Hematopoietic multipotent progenitor cell treated with erythropoietin and hydrocortisone succinate and interleukin-3 and kit ligand, for 6 days (in vitro differentiated cells): ENCODE results near the gene ARID1B.

ENCODE experiments used
- DNase-seq: peaks from one replicate; pipeline ENCODE4 v3.0.0-alpha.2; 2015

The ARID1B gene

DNA sequence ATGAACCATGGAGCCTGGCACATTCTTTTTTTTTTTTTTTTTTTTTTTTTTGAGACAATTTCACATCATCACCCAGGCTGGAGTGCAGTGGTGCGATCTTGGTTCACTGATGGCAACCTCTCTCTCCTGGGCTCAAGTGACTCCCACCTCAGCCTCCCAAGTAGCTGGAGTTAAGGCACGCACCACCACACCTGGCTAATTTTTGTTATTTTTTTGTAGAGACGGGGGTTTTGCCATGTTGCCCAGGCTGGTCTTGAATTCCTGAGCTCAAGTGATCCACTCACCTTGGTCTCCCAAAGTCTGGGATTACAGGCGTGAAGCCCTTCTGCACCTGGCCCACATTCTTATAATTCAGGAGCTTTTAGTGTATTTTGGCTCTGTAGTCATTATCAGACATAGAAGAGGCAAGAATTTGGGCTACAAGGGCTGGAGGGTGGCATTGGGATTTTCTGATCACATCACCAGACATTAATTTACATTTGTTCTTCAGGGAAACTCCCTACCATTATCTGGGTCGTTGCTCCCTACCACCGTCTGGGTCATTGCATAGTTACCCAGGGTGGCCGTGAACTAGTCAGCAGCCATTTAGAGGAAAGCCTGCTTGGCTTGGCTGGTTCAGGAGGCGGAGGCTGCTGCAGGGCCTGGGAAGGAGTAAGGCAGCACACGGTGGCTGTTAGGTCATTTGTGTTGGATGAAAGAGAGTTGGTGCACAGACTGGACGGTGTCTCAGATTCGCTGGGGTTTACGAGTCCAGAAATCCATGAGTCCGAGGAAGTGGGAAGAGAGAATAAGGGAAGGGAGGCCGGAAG lies 17.6 kb downstream of the ARID1B start:
- DNase-seq: no peak

DNA sequence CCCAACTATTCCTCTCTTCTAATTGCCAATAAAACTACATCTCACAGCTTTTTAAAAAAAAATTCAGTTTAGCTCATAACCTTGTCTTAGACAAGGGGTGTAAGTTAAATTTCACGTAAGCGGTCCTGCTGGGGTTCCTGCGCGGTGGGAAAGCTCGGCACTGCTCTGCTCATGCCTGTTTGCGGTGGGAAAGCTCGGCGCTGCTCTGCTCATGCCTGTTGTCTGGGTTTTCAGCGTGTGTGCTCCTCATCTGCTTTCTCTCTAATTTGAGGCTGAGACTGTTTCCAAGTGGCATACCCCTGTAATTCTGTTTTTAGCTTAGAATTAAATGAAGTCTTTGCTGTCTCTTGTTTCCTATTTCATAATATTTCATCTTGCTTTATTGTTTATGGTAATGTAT lies 18.6 kb downstream of the ARID1B start:
- DNase-seq: no peak

DNA sequence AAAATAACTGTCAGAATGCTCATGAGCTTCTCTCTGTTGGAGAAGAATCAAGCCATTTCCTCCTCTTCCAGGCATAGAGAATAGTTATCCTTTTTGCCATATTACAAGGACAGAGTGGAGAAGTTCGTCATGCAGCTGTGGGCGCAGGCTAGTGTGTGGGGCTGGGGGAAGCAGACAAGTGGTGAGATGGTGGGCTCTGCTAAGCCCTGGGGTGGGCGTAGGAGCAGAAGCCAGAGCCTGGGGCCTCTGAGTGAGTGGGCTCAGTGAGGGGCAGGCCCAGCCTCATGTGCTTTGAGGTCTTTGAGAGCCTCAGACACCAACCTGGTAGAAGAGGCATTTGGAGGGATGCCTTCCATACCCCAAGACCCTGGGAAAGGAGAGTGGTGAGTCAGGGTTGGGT lies 19.4 kb downstream of the ARID1B start:
- no peak for DNase-seq

DNA sequence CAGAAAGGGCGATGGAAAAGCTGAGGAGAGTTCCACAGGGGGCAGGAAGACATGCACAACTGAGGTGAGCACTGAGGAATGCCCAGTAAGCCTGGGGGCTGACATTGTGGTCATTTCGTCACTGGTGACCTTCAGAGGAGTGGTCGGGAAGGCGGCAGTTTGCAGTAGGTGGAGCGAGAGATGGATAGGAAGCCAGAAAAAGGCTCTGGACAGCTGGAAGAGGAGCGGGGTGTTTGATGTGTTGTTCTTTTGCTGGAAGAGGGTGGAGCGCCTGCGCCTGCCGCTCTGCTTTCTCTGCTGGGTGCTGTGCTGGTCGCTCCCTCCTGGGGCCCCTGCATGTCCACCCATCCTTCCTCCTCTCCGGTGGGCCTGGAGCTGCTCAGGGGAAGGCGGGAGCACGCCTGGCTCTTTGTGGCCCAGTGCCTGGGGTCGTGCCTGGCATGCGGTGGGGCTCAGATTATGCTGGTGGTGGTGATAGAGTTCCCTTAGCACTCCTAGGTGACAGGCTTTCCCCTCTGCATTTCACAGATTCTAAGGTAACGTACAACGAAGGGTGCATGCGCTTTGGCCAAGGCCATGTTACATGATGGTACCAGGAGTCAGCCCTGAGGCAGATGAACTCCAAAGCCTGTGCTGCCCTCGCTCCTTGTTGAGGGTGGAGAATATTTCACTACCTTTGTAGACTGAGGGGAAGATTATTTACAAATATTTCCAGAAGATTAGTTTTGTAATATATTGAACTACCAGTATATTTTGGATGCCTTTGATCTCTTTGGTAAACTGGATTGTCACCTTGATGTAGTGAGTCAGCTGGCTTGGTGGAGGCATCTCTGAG lies 20.9 kb downstream of the ARID1B start:
- no peak for DNase-seq

DNA sequence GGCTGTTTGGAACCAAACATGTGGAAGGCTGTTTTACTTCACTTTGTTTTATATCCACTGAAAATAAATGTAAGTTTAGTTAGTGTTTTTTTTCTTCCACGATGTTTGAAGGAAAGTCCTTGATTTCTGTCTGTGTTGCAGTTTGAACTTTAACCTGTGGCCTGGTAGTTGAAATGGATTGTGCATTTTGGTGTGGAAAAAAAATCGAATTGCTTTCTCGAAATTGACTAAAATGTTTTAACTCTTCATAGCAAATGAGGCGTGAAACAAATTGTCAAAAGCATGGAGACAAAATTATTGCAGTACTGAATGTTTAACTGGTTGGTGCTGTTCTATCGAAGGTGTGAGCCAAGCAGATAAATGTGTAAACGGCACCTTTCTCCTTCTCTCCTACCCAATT lies 24.5 kb downstream of the ARID1B start:
- no peak for DNase-seq

DNA sequence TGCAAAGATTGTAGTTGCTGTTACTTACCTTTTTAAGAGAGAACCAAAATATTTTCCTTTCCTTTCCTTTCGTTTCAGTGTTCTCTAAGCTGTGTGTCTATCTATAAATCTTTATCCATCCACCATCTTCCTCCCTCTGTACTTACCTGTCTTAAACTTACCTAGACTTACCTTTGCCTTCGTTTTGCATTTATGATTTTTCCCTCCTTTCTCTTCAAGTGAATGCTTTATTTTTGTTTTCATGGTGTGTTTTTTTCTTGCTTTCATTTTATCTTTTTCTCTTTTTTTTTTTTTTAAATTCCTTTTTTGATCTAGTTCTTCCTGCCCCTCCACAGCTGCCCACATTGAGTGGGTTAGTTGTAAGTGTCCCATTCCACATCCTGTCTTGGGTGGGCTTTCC lies 26.2 kb downstream of the ARID1B start:
- no peak for DNase-seq

DNA sequence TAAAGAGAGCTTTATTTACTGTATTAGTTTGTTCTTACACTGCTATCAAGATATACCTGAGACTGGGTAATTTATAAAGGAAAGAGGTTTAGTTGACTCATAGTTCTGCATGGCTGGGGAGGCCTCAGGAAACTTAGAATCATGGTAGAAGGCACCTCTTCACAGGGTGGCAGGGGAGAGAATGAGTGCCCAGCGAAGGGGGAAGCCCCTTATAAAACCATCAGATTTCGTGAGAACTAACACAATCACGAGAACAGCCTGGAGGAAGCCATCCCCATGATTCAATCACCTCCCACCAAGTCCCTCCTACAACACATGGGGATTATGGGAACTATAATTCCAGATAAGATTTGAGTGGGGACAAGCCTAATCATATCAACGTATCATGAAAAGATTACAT lies 27.2 kb downstream of the ARID1B start:
- no peak for DNase-seq

DNA sequence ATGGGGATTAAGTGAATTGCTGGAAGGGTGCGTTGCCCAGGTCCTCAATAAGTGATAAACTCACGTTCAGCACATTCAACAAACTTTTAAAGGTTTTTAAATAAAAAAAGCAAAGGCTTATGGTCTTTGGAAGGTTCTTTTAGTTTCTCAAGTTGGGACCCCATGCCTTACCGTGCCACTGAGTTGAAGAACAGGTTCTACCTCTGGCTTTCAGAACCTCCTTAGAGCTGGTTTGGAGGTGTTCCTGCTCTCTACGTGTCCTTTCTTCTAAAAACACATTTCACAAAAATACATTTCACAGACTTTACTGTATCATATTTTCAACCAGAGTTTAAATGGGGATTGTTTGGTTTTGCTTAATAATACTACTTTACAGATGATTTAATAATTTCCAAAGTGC lies 29.0 kb downstream of the ARID1B start:
- no peak for DNase-seq

DNA sequence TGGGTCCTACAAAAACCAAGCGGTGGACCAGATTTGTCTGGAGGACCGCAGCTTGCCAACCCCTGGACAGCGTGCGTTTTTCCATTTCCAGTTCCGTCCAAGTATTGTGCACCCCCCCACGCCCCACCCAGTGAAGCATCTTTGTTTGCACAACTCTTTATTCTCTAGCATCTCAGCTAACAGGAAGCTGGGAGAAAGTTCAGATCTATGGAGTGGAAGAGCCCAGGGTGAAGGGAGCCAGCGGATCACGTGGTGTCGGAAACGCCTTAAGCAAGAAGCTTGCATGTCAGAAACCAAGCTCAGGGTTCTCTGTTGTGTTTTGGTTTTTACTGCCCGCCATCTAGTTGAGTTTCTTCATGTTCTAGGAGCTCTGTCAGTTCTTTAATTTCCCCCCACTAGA lies 29.9 kb downstream of the ARID1B start:
- no peak for DNase-seq

DNA sequence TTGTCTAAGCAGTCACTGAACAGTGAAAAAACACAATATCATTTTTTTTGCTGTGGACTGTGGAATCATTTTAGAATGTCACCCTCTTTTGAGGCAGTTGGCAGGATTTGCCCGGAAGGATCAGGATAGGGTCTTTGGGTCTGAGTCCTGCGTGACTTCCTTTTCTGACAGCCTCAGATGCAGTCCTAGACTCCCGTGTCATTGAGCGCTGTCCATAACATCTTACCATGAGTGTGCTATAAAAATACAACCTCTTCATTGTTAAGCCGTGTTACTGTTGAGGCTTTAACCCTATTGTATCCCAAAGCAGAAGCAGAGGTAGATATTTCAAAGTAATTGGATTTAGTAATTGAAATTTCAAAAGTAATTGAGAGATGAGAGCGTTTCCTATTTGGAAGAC lies 30.6 kb downstream of the ARID1B start:
- no peak for DNase-seq

DNA sequence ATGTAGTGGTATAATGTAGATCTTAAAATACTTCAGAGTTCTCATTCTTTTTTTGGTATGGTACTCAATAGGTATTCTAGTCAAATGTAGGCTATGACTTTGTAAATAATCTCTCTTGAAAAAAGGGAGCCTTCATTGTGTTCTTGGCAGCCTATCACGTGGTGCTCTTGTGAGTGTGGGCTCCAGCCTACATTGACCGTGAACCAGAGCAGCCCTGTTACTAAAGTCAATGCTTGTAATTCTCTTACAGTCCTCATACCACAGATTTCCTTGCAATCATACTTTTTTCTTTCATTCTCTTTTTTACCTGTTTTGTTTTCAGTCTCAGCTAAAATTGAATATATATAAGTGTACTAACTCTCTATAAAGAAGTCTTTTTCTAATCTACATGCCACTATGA lies 31.1 kb downstream of the ARID1B start:
- DNase-seq: peak; percentile 48

DNA sequence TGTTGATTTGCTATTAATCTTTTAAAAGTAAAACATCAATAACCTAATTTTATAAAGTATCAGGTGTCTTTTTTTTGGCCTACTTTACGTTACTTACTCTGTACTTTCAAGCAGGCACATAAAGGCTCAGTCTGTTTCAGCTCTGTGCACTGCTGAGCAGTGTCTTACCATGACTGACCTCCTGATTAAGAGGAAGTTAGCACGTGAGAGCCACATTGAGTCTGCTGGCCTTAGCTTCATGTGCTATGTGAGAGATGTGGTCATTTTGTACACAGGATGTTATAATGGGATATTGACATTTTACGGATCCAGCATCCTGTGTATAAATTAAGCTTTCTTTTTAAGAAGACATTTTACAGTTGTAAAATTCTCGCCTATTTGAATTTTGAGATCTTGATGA lies 31.9 kb downstream of the ARID1B start:
- peak; percentile 69 for DNase-seq

DNA sequence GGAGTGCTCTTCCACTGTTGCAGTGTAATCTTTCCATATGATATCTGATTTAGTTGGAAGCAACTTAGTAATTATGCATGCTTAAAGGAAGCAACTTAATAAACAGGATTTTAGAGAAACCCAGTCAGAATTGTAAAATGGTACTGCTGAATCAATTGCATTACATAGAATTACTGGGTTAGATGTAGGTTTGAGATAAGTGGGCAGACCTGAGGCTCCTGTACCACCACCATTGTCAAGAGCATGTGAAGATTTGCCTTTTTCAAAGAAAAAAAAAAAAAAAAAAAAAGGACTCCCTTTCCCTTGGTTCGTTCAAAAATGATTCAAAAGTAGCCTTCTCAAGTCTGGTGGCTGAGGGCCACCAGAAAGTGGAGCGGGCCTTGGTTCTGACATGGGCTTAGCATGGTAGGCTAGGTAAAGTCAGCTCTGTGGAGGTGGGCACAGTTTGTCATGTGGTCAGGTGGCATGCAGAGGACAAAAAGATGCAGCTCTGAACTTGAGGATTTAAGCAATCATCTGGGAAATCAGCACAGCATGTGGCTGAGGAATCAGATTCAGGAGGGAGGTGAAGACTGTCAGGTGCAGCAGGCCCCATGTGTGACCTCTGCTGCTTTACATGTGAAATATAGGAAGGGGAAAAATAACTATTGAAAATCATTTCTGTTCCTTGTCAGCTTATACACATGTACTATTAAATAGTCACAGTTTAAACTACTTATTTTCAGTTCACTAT lies 32.4 kb downstream of the ARID1B start:
- no peak for DNase-seq

DNA sequence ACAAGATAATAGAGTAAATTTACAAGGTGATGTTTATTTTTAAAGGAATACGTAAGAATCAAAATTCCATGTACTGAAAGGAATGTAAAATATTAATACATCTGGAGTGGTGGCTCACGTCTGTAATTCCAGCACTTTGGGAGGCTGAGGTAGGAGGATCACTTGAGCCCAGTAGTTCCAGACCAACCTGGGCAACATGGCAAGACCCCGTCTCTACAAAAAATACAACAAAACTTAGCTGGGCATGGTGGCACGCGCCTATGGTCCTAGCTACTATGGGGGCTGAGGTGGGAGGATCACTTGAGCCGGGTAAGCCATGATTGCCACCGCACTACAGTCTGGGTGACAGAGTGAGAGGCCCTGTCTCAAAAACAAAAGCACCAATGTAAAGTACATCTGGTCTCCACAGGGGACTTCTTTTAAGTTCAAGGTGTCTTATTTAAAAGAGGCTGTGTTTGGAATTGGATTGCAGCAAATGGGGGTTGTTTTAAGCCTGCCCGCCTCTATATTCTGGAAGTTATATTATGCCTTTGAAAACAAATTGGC lies 36.9 kb downstream of the ARID1B start:
- DNase-seq: no peak

DNA sequence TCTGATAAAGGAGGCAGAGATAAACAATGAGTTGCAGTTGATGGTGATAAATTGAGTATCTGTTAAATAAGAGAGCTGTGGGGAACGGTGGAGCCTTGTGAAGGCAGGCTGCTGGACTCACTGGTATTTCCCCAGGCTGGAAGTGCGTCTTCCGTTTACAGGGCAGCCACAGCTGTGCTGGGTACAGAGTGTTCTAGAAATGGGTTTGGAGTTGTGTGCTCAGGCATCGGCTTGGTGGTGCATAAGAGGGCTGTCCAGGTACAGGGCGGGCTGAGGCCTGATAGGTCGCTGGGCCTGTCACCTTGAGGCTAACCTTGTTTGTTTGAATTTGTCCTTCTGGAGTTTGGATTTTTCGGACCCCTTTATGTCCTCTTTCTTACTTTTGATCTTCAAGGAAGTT lies 39.3 kb downstream of the ARID1B start:
- DNase-seq: peak; percentile 36

DNA sequence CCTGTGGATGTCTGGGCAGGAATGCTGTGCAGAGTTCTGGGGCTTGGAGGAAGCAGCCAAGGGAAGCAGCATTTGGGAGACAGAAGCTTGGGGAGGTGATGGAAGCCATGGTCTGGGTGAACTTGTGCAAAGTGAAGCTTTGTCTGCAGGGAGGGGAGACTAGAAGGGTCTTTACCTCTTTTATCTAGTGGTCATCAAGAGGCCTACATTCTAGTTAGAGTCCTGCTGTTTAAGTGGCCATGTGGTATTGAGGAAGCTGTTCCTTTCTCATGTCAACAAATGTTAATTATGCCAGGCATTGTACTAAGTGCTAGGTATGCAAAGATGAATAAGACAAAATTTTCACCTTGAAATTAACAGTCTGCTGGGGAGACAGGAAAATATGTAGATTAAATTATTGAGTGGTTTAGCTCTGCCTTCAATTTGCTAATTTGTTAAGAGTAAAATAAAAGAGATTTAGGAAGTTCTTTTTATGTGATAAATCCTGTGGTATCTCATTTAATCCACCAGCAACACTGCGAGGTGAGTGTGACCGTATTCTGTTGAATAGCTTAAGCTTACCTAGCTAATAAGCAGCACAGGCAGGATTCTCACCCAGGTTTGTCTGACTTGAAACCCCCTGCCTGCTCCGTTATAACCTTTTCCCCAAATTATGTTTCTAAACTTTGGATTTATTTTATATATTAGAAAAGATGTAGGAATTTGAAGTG lies 43.1 kb downstream of the ARID1B start:
- no peak for DNase-seq

DNA sequence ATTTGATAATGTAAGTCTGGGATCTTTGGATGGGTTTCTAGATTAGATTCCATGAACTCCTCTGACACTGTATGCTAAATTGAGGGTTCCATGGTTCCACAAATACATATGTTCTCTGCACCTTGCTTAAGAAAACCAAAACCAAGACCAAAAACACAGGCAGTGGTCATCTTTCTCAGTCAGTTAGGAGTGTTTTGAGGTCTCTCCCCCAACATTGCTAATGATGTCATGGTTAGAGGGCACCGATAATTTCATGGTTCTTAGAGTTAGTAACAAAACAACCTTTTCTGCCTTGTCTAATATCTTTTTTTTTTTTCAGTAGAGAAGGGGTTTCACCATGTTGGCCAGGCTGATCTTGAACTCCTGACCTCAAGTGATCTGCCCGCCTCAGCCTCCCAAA lies 44.5 kb downstream of the ARID1B start:
- DNase-seq: no peak

DNA sequence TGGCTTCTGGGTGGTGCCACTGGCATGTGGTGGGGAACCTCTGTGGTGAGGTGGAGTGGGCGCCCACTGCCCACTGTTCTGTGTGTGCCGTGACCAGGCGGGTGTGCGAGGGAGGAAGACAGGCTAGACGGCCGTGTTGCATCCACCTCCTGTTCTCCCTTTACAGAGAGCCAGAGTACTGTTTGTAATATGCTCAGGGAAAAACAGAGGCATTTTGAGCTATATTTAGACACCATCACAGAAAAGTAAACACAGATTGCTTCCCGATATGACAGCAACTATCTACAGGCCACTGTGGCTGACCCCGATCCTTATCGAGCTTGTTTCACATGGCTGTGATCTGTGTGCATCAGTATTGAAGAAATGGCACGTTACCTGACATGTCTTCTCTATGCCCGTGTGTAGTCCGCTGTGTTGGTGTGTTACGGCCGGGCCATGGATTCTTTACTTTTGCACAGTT lies 45.6 kb downstream of the ARID1B start:
- DNase-seq: no peak

DNA sequence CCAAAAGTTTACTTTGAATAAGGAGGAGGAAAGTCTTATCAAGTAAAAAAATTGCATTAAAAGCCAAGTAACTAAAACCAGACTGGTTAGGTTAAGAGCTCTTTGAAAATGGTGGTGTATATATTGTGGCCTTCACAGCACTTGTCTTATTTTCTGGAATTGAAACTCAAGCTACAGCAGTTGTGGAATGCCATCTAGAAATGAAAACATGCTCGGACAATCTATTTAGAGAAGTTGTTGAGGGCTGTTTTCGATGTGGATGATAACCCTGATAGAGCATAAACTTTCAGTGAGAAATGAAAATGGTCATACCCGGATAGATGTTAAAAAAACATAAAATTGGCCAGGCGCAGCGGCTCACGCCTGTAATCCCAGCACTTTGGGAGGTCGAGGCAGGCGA lies 47.0 kb downstream of the ARID1B start:
- DNase-seq: no peak

DNA sequence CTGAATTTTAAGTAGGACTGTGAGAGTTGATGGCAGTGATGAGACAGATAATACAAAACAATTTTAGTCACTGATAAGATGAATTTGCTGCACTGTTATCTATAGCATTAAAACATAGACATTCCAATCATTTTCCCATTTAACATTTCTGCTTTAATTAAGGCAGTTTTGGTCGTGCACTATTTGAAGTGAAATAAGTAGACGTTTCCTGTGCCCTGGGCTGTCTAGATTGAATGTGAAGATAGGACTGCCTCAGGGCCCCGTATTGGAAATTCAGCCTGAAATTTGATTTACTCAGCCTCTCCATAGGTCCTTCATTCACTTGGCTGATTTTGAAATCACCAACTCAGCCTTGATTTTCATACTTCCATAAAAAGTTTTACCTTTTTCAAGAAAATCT lies 48.3 kb downstream of the ARID1B start:
- no peak for DNase-seq

DNA sequence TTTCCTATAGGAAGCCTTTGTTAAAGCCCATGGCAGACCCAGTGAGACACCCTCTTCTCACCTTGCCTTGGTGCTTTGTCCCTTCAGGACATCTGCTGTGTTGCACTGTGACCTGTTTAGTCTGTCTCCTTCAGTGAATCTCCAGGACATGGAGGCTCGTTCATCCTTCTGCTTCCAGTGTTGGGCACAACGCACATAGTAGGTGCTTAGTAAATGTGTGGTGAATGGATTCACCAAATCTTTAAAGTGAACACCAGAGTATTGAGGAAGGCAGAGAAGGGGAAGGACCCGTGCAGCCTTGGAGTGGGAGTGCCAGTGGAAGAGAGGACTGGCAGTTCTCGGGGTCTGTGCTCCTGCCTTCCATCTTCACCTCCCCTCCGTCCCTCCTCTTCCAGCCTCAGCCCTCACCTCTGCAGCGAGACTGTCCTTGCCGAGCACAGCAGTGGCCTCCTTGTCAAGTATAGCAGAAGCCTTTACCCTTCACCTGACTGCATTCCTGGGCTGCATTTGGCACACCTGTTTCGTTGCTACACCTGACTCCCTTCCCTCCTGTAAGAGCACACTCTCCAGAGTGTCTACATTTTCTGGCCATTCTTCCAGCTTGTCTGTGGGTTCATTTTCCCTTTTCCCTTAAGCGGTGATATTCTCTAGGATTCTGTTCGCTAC lies 49.2 kb downstream of the ARID1B start:
- no peak for DNase-seq

DNA sequence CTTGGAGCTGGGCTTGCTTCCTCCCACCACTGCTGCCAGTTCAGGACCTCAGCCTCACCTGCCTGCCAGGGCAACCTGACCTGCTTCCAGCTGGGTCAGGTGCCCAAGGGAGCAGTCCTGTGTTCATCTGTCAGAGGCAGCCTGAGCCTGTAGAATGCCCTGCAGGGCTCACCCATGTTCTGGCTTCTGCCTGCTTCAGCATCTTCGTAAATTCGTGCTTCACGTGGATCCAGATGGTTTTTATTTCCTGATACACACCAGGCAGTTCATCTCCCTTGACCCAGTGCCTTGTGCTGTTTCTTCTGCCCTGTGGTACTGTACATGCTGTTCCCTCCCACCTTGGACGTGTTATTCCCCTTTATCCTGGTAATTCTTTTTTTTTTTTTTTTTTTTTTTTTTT lies 50.2 kb downstream of the ARID1B start:
- no peak for DNase-seq
